Stomach (tissue), 9 donors: ENCODE measurements around the gene IFI6. TPM values are rescaled to one million over a fixed set of nuclear protein-coding genes. Genes with fewer than 3 reads are reported as not detected.

Experiments
- DNase-seq, 2 donors: peaks; one replicate each; pipeline versions ENCODE4 v3.0.0 to v3.0.0-alpha.2; 2013 to 2019
- H3K27ac ChIP-seq, 5 donors: fragments of 200-600 bp in 4 of 5; sonication (generic) in 4 of 5; one replicate each; pipeline ENCODE4 v1.5.1; 2013 to 2019; ENCODE audit warnings: mild to moderate bottlenecking in 1 of 5, moderate library complexity in 1 of 5
- H3K27me3 ChIP-seq, 3 donors: fragments of 200-600 bp; sonication (generic); one replicate each; pipeline ENCODE4 v1.5.1; 2017 to 2019; ENCODE audit warnings: mixed run types in 1 of 3
- H3K36me3 ChIP-seq, 4 donors: fragments of 200-600 bp; sonication (generic); 1 replicate in 3 of 4; 2 replicates in 1 of 4; pipeline ENCODE4 v1.5.1; 2016 to 2019
- H3K4me1 ChIP-seq, 4 donors: fragments of 200-600 bp; sonication (generic); one replicate each; pipeline ENCODE4 v1.5.1; 2016 to 2019
- H3K4me3 ChIP-seq, 4 donors: fragments of 200-600 bp; sonication (generic) in 3 of 4; one replicate each; pipeline ENCODE4 v1.5.1; 2016 to 2019; ENCODE audit warnings: mild to moderate bottlenecking in 1 of 4
- H3K9me3 ChIP-seq, 4 donors: fragments of 200-600 bp; sonication (generic); one replicate each; pipeline ENCODE4 v1.5.1; 2016 to 2019
- EP300 ChIP-seq: sonication (generic); formaldehyde crosslinking; IDR thresholded peaks from one replicate; pipeline ENCODE4 v1.6.1; 2017; ENCODE audit warnings: antibody characterized with exemption
- POLR2A ChIP-seq, 4 donors: fragments of 450-650 bp; IDR thresholded peaks; one replicate each; pipeline ENCODE4 v1.6.1; 2016; ENCODE audit warnings: antibody characterized with exemption in 4 of 4, control low read depth in 2 of 4, mild to moderate bottlenecking in 1 of 4, moderate library complexity in 1 of 4
- POLR2AphosphoS5 ChIP-seq, 3 donors: sonication (generic); formaldehyde crosslinking; IDR thresholded peaks; one replicate each; pipeline ENCODE4 v1.6.1; 2016; ENCODE audit warnings: antibody characterized with exemption in 3 of 3
- WGBS, 5 donors: extraction: QIAGEN DNeasy Blood & Tissue Kit in 3 of 5; methylation state at CpG; one replicate each; pipeline versions ENCODE4 v1.1.5 to v1.1.7; 2013 to 2018; 5-methylcytosine and 5-hydroxymethylcytosine counted together
- intact Hi-C: fragments of 100-400 bp; cut with DNase I; formaldehyde crosslinking; loops from one replicate; pipeline ENCODE4 v1.15.1; 2023; ENCODE audit warnings: low total_unique reads
- polyA plus RNA-seq, 3 donors: library from polyadenylated mRNA; stranded (reverse); fragments of 200-250 nt; gene quantifications; one replicate each; pipeline ENCODE4 v1.2.3, GENCODE V29; 2013
- total RNA-seq, 5 donors: library from RNA; depleted of rRNA; stranded (reverse); fragments of >200 nt; gene quantifications; one replicate each; pipeline versions ENCODE4 v1.1.0 to v1.2.3, GENCODE V29; 2014 to 2016
- TF ChIP-seq, protein P1 (sequence below), 7 experiments: fragments of 450-650 bp in 4 of 7; fragments of 200-600 bp in 3 of 7; sonication (generic) in 3 of 7; IDR thresholded peaks; one replicate each; pipeline ENCODE4 v1.5.1; 2016 to 2019; ENCODE audit warnings: antibody characterized with exemption in 7 of 7, control low read depth in 2 of 7, mild to moderate bottlenecking in 1 of 7
- donor health status: healthy with polysubstance abuse.
- donor health status: Bipolar disorder and iron deficiency.
- donor health status: healthy.

IFI6 gene
- total and polyA plus RNA-seq, 8 donors, result 6.1 to 95.2 (median 40.0) TPM; not detected in 1

DNA sequence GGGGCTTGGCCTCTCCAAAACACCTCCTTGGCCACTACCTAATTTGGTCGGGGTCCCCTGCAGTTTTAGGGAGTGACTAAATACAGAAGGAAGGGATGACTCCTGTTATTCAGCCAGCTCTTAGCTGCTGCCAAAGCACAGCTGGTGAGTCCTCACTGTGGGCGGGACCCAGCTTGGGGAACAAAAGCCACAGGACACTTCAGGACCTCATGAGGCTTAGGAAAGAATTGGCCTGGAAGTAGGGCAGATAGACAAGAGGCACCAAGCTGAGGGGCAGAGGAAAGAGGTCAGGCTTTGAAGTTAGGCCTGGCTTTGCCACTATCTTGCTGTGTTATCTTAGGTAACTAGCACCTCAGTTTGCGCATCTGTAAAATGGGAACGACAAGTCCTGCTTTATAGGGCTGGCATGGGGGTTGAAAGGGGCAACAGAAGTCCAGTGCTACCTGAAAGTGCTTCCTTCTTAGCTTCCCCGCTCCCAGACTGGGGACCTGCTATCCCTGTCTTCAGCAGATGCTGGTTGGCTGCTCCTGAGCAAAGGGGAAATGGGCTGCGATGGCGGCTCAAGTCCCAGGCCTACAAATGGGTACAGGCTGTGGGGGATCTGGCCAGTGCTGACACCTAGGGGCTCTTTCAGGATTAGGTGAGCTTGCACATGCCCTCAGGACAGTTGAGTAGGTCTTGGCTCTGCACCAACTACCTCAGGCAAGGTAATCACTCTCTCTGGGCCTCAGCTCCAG, 15.7 kb downstream of the IFI6 start:
- Histone ChIP-seq H3K4me1 (peaks cover 5 to 29% (median 20%) of the 10 kb centered on the region in 4 donors), H3K27me3 (no peaks in the 10 kb centered on the region), H3K27ac (peak overlapping the region in 4 of 5 donors; percentile 30 to 62 (median 42)), H3K9me3 (no peaks in the 10 kb centered on the region), H3K36me3 (no peaks in the 10 kb centered on the region), H3K4me3 (no peak overlapping the region)
- TF ChIP-seq POLR2A (IDR thresholded peaks at IDR 0.05) (no peak), EP300 (no peak), POLR2AphosphoS5 (IDR thresholded peaks at IDR 0.05) (no peak)
- intact Hi-C loops, result no loop called here
- 81 to 89% (median 87%) methylated on average over 6 to 7 of the region's 7 CpGs for WGBS, 5 donors
- peak in 1 of 2 donors; percentile 51 for DNase-seq

GRCh38 chr1:27655151-27655937, 16.6 kb downstream of the IFI6 start:
- H3K36me3 ChIP-seq, result no peaks in the 10 kb centered on the region
- H3K9me3 ChIP-seq, result no peaks in the 10 kb centered on the region
- peaks cover 5 to 29% (median 18%) of the 10 kb centered on the region in 4 donors for H3K4me1 ChIP-seq
- H3K4me3 ChIP-seq, result no peak overlapping the region
- TF ChIP-seq POLR2AphosphoS5 (IDR thresholded peaks at IDR 0.05) (no peak), EP300 (no peak), POLR2A (IDR thresholded peaks at IDR 0.05) (no peak)
- TF ChIP-seq, protein P1, sequence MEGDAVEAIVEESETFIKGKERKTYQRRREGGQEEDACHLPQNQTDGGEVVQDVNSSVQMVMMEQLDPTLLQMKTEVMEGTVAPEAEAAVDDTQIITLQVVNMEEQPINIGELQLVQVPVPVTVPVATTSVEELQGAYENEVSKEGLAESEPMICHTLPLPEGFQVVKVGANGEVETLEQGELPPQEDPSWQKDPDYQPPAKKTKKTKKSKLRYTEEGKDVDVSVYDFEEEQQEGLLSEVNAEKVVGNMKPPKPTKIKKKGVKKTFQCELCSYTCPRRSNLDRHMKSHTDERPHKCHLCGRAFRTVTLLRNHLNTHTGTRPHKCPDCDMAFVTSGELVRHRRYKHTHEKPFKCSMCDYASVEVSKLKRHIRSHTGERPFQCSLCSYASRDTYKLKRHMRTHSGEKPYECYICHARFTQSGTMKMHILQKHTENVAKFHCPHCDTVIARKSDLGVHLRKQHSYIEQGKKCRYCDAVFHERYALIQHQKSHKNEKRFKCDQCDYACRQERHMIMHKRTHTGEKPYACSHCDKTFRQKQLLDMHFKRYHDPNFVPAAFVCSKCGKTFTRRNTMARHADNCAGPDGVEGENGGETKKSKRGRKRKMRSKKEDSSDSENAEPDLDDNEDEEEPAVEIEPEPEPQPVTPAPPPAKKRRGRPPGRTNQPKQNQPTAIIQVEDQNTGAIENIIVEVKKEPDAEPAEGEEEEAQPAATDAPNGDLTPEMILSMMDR (IDR thresholded peaks at IDR 0.05), result no peak
- H3K27me3 ChIP-seq, result no peaks in the 10 kb centered on the region
- H3K27ac ChIP-seq, result peak overlapping the region in 4 of 5 donors; percentile 30 to 62 (median 42)
- DNase-seq, result no peak
- WGBS, 5 donors, result 64 to 79% (median 73%) methylated on average over 11 of the region's 11 CpGs
- intact Hi-C loops, result no loop called here

DNA sequence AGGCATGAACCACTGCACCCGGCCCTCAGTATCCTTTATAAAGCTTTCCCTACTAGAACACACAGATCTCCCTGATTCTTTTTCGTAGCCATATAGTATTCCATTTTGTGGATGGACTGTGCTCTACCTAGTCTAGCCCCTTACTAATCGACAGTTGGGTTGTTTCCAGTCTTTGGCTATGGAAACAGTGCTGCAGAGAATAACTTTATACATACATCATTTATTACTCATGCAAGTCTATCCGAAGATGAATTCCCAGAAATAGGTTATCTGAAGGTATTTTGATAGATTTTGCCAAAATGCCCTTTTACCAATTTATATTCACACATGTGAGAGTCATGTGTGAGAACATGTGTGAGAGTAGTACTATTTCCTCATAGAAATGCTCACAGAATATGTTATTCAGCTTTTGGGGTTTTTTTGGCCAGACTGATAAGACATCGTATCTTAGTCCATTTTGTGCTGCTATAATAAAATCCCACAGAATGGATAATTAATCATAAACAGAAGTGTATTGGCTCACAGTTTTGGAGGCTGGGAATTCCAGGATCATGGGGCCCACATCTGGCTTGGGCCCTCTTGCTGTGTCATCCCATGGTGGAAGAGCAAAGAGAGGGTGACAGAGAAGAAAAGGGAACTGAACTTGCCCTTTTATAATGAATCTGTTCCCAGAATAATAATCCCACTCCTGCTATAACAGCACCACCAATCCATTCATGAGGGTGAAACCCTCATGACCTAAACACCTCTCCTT, 19.7 kb downstream of the IFI6 start:
- H3K4me1 ChIP-seq, result peaks cover 0 to 31% (median 8%) of the 10 kb centered on the region in 4 donors
- H3K4me3 ChIP-seq, result no peak overlapping the region
- no peak overlapping the region for H3K27ac ChIP-seq
- no peaks in the 10 kb centered on the region for H3K9me3 ChIP-seq
- intact Hi-C loops, result no loop called here
- DNase-seq, result no peak
- TF ChIP-seq, protein P1 (IDR thresholded peaks at IDR 0.05), result no peak
- H3K36me3 ChIP-seq, result no peaks in the 10 kb centered on the region
- H3K27me3 ChIP-seq, result no peaks in the 10 kb centered on the region
- WGBS, 5 donors, result 89 to 95% (median 94%) methylated on average over 5 of the region's 5 CpGs

GRCh38 chr1:27650539-27651175, 21.3 kb downstream of the IFI6 start:
- TF ChIP-seq, protein P1 (IDR thresholded peaks at IDR 0.05), result no peak
- TF ChIP-seq EP300 (no peak), POLR2A (IDR thresholded peaks at IDR 0.05) (no peak), POLR2AphosphoS5 (IDR thresholded peaks at IDR 0.05) (no peak)
- peaks cover 0 to 27% (median 3%) of the 10 kb centered on the region in 4 donors for H3K4me1 ChIP-seq
- no peaks in the 10 kb centered on the region for H3K9me3 ChIP-seq
- H3K4me3 ChIP-seq, result no peak overlapping the region
- DNase-seq, result peak in 1 of 2 donors; percentile 74
- H3K27ac ChIP-seq, result peak overlapping the region in 1 of 5 donors; percentile 53
- intact Hi-C loops, result no loop called here
- H3K27me3 ChIP-seq, result no peaks in the 10 kb centered on the region
- 38 to 53% (median 45%) methylated on average over 7 of the region's 7 CpGs for WGBS, 5 donors
- H3K36me3 ChIP-seq, result no peaks in the 10 kb centered on the region
